Calu3 (cell line): Measurements from ENCODE around the gene SLC5A5. TPM values are rescaled to one million over a fixed set of nuclear protein-coding genes. Genes with fewer than 3 reads are reported as not detected.

ENCODE experiments used
- BruUV-seq: library from RNA; stranded (reverse); fragments of 400-500 nt; replicated peaks from 2 replicates; lab custom pipeline; 2021; lab: Mats Ljungman, UMichigan
- CTCF ChIA-PET: fragments of 300-600 bp; sonication (Branson Sonifier 250); formaldehyde crosslinking; loops from one replicate; lab custom pipeline; 2022; ENCODE audit warnings: antibody characterized with exemption; lab: Charles Lee
- DNase-seq: peaks from one replicate; pipeline ENCODE4 v3.0.0; 2022
- H3K27ac Mint-ChIP-seq: one replicate; pipeline ENCODE4 v1.8.0; 2022; ENCODE audit warnings: mixed read lengths; ENCODE audit not compliant: unreplicated experiment
- H3K27me3 Mint-ChIP-seq: one replicate; pipeline ENCODE4 v1.8.0; 2022; ENCODE audit warnings: mixed read lengths; ENCODE audit not compliant: unreplicated experiment
- H3K36me3 Mint-ChIP-seq: one replicate; pipeline ENCODE4 v1.8.0; 2022; ENCODE audit warnings: mild to moderate bottlenecking, moderate library complexity, mixed read lengths; ENCODE audit not compliant: insufficient read depth, unreplicated experiment
- H3K4me1 Mint-ChIP-seq: one replicate; pipeline ENCODE4 v1.8.0; 2022; ENCODE audit warnings: mild to moderate bottlenecking, low read depth, mixed read lengths; ENCODE audit not compliant: unreplicated experiment
- H3K4me3 Mint-ChIP-seq: one replicate; pipeline ENCODE4 v1.8.0; 2022; ENCODE audit warnings: mild to moderate bottlenecking, low read depth, moderate library complexity, mixed read lengths; ENCODE audit not compliant: unreplicated experiment
- H3K9me3 Mint-ChIP-seq: one replicate; pipeline ENCODE4 v1.8.0; 2022; ENCODE audit warnings: low read depth, mixed read lengths; ENCODE audit not compliant: unreplicated experiment
- intact Hi-C: fragments of 100-400 bp; cut with micrococcal nuclease; formaldehyde crosslinking; loops from one replicate; pipeline ENCODE4 v1.10.0; 2022; ENCODE audit not compliant: unreplicated experiment
- total RNA-seq: library from RNA; stranded (reverse); gene quantifications from 2 replicates; pipeline ENCODE4 v1.2.3, GENCODE V29; 2022
- TF ChIP-seq, protein P1 (sequence below): fragments of 200-600 bp; IDR thresholded peaks from one replicate; pipeline ENCODE4 v1.8.0; 2022; ENCODE audit warnings: antibody characterized with exemption; ENCODE audit not compliant: unreplicated experiment

The SLC5A5 gene
- total RNA-seq, 1 experiment from 2014 or later: not detected

DNA sequence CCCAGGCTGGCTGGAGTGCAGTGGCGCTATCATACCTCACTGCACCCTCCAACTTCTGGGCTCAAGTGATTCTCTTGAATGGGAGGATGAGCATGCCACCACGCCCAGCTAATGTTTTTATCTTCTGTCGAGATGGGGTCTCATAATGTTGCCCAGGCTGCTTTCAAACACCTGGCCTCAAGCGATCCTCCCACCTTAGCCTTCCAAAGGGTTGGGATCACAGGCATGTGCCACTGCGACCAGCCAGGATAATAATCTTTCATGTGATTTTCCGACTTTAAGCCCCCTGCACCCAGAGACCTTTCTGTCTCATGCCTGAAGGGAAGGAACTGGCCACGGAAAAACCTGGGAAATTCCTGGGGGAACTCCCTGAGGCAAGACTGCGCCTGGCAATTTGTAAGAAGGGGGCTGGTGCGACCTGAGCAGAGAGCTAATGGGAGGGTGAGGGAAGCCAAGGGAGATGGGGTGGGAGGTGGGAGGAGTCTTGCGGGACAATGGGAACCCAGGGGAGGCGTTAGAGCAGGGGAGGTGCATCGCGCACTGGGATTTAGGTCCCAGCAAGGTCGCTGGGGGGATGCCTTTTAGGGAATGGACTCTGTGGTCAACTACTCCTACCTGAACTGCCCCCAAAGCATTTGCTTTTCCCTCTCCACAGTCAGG, 59.9 kb downstream of the SLC5A5 start:
- peaks cover 2% of the 10 kb centered on the region for H3K9me3 Mint-ChIP-seq
- BruUV-seq: no TSS peak
- H3K4me3 Mint-ChIP-seq: peak overlapping the region; percentile 93
- H3K36me3 Mint-ChIP-seq: peaks cover 17% of the 10 kb centered on the region
- no peak overlapping the region for H3K27ac Mint-ChIP-seq
- CTCF ChIA-PET: interaction anchor here (0.6 to 3.3 kb wide), 5 partner anchors 61 to 1920 kb away, joined by 3 to 87 read pairs (median 6); partner anchors contain the start of genes RPL18A and SLC5A5
- intact Hi-C loops: loop anchor here (2.0 kb wide), 1 partner anchor 61 kb away; the partner anchor contains the start of gene SLC5A5
- TF ChIP-seq, protein P1, sequence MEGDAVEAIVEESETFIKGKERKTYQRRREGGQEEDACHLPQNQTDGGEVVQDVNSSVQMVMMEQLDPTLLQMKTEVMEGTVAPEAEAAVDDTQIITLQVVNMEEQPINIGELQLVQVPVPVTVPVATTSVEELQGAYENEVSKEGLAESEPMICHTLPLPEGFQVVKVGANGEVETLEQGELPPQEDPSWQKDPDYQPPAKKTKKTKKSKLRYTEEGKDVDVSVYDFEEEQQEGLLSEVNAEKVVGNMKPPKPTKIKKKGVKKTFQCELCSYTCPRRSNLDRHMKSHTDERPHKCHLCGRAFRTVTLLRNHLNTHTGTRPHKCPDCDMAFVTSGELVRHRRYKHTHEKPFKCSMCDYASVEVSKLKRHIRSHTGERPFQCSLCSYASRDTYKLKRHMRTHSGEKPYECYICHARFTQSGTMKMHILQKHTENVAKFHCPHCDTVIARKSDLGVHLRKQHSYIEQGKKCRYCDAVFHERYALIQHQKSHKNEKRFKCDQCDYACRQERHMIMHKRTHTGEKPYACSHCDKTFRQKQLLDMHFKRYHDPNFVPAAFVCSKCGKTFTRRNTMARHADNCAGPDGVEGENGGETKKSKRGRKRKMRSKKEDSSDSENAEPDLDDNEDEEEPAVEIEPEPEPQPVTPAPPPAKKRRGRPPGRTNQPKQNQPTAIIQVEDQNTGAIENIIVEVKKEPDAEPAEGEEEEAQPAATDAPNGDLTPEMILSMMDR: no peak
- H3K4me1 Mint-ChIP-seq: peaks cover 8% of the 10 kb centered on the region
- H3K27me3 Mint-ChIP-seq: peaks cover 8% of the 10 kb centered on the region
- DNase-seq: no peak

DNA sequence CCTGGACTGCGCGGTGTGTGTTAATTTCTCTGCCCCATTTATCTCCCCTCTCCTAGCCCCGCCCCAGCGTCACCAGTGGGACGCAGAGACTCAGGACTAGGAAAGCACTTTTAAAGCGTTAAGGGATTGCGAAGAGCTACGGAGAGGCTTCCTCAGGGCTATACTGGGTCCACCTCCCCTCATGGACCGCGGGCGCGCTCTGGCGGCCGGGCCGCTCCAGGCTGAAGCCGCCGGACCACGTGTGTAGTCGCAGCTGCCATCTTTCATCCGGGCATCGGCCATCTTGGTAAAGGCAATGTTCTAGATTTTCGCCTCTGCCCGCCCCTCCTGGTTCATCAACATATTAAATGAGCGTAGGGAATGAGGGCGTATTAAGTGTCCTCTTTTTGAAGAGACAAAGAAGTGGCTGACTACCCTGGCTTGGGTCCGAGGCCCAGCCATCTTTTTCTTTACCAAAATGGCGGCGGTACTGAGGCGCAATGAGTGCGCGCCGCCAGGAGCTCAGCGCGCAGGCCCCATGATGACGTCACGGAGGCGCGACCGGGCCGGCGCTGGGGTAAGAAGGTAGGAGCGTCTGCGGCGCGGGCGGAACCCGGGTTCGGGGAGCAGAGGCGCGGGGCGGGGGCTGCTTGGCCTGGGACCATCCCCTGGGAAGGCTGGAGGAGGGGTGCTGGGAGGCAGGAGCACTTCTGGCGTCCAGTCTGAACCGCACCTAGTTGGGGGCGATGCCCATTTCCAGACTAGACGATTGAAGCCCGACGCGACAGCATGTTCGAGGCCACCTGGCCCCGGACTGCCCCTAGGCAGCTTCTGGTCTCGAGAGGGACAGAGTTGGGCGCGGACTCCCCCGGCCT, 61.0 kb downstream of the SLC5A5 start, which contains the start of gene CCDC124:
TSS of gene CCDC124 (plus strand) at position 531 of the 854 bp plus-strand sequence. CDS start 3,406 bp downstream, outside the sequence.
- H3K36me3 Mint-ChIP-seq: peaks cover 17% of the 10 kb centered on the region
- H3K27me3 Mint-ChIP-seq: no peaks in the 10 kb centered on the region
- H3K9me3 Mint-ChIP-seq: no peaks in the 10 kb centered on the region
- peak within 1 kb of the TSS; percentile 93 for H3K4me3 Mint-ChIP-seq
- peak within 1 kb of the TSS; percentile 97 for H3K27ac Mint-ChIP-seq
- CTCF ChIA-PET: interaction anchor here (0.6 to 3.3 kb wide), 8 partner anchors 57 to 1922 kb away, joined by 3 to 87 read pairs (median 6); partner anchors contain the start of genes RPL18A and SLC5A5
- intact Hi-C loops: loop anchor here (2.0 kb wide), 1 partner anchor 62 kb away; the partner anchor contains the start of gene SLC5A5
- DNase-seq: peak; percentile 90
- peaks cover 8% of the 10 kb centered on the region for H3K4me1 Mint-ChIP-seq
- TF ChIP-seq, protein P1: peak; percentile 62
- BruUV-seq: no TSS peak

DNA sequence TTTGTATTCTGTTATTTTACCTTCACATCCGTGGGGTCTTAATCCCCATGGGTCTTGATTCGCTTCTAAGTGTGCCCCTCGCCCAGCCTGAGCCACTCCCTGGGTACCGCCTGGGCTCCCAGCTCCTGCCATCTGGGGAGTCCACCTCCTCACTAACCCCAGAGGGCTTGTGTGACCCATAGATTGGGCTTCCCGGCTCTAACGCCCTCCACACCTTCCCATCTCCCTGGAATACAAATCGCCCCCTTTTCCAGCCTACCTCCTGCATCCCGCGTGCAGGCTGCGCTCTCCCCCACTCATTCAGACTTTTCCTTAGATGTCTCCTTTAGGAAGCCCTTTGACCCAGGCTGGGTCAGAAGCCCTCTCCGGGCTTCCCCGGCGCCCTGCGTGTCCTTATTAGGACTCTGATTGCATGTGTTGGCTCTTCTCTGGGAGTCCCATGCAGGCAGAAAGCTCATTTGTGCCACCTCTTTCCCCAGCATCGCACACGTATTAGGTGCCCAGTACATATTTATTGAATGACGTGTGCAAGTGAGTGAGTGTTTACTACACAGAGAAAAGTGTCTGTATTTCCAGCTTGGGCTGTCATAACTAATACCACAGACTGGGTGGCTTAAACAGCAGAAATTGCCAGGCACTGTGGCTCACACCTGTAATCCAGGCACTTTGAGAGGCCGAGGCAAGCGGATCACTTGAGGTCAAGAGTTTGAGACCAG, 61.8 kb downstream of the SLC5A5 start:
- H3K27ac Mint-ChIP-seq: peak overlapping the region; percentile 97
- no peaks in the 10 kb centered on the region for H3K27me3 Mint-ChIP-seq
- H3K36me3 Mint-ChIP-seq: peaks cover 17% of the 10 kb centered on the region
- peak overlapping the region; percentile 93 for H3K4me3 Mint-ChIP-seq
- TSS peak; percentile 70 for BruUV-seq
- H3K9me3 Mint-ChIP-seq: no peaks in the 10 kb centered on the region
- intact Hi-C loops: loop anchor here (2.0 kb wide), 1 partner anchor 63 kb away; the partner anchor contains the start of gene SLC5A5
- TF ChIP-seq, protein P1: no peak
- peaks cover 8% of the 10 kb centered on the region for H3K4me1 Mint-ChIP-seq
- no peak for DNase-seq
- CTCF ChIA-PET: interaction anchor here (0.5 to 3.3 kb wide), 8 partner anchors 58 to 81 kb away, joined by 3 to 87 read pairs (median 4); partner anchors contain the start of genes RPL18A and SLC5A5
